RWPE1 (cell line): ENCODE measurements around the gene SPNS2.

ENCODE experiments used
- CTCF ChIA-PET: fragments of 350-600 bp; sonication (Branson Sonifier 250); formaldehyde crosslinking; extraction: SDS; loops from one replicate; lab custom pipeline; 2021; lab: Yijun Ruan, JAX
- POLR2A ChIA-PET: fragments of 400-600 bp; formaldehyde crosslinking; extraction: SDS; loops from one replicate; lab custom pipeline; 2020; ENCODE audit warnings: antibody characterized with exemption; ENCODE audit not compliant: low non-redundant PET; lab: Yijun Ruan, JAX
- DNase-seq: peaks from one replicate; pipeline ENCODE4 v3.0.0; 2012; ENCODE audit warnings: low spot score
- H3K27ac ChIP-seq: fragments of 450-650 bp; 2 replicates; pipeline ENCODE4 v1.5.1; 2017
- CTCF ChIP-seq: fragments of 450-650 bp; conservative IDR thresholded peaks from 2 replicates; pipeline ENCODE4 v1.5.1; 2017; ENCODE audit warnings: low read depth, mild to moderate bottlenecking

The SPNS2 gene

GRCh38 chr17:4518901-4519300 is 20.2 kb downstream of the SPNS2 start:
- ChIA-PET POLR2A (no interaction called here), CTCF (interaction anchor here (0.6 kb wide), 1 partner anchor 10 kb away, joined by 3 read pairs; no protein-coding TSS in a partner anchor)
- no peak for DNase-seq
- TF ChIP-seq CTCF: no peak
- H3K27ac ChIP-seq: peak overlapping the region; percentile 94

- H3K27ac ChIP-seq: peak overlapping the region; percentile 94
- ChIA-PET CTCF (no interaction called here), POLR2A (no interaction called here)
- TF ChIP-seq CTCF: no peak
- DNase-seq: no peak
These were observed 20.7 kb downstream of the SPNS2 start for GRCh38 chr17:4519361-4519788.

GRCh38 chr17:4520060-4520893 is 21.6 kb downstream of the SPNS2 start:
- TF ChIP-seq CTCF: no peak
- peak overlapping the region; percentile 94 for H3K27ac ChIP-seq
- ChIA-PET POLR2A (no interaction called here), CTCF (no interaction called here)
- no peak for DNase-seq

GRCh38 chr17:4520894-4521600 is 22.4 kb downstream of the SPNS2 start:
- TF ChIP-seq CTCF: no peak
- POLR2A ChIA-PET: no interaction called here
- DNase-seq: peak; percentile 77
- CTCF ChIA-PET: no interaction called here
- peak overlapping the region; percentile 94 for H3K27ac ChIP-seq

GRCh38 chr17:4522661-4523060 is 24.0 kb downstream of the SPNS2 start:
- CTCF ChIA-PET: no interaction called here
- TF ChIP-seq CTCF: no peak
- H3K27ac ChIP-seq: peak overlapping the region; percentile 94
- DNase-seq: no peak
- POLR2A ChIA-PET: no interaction called here

GRCh38 chr17:4523946-4524345 is 25.3 kb downstream of the SPNS2 start:
- ChIA-PET CTCF (interaction anchor here (0.7 kb wide), 1 partner anchor 61 kb away, joined by 4 read pairs; no protein-coding TSS in a partner anchor), POLR2A (no interaction called here)
- no peak for TF ChIP-seq CTCF
- no peak overlapping the region for H3K27ac ChIP-seq
- no peak for DNase-seq
